IPS DF 6.9 (cell line): ENCODE results near the gene FBXL17.

Source experiments
- DNase-seq: peaks from one replicate; pipeline ENCODE4 v3.0.0-alpha.2; 2013; ENCODE audit warnings: low read depth, low spot score
- H3K27ac ChIP-seq: one replicate; pipeline ENCODE4 v1.5.1; 2013; ENCODE audit warnings: low read length, control low read depth
- H3K27me3 ChIP-seq: 2 replicates; pipeline ENCODE4 v1.6.1; 2013; ENCODE audit warnings: mild to moderate bottlenecking, low read length; ENCODE audit not compliant: control insufficient read depth, insufficient read depth
- H3K36me3 ChIP-seq: 2 replicates; pipeline ENCODE4 v1.6.1; 2013; ENCODE audit warnings: low read length; ENCODE audit not compliant: control insufficient read depth, insufficient read depth
- H3K4me1 ChIP-seq: 2 replicates; pipeline ENCODE4 v1.6.1; 2013; ENCODE audit warnings: low read length; ENCODE audit not compliant: control insufficient read depth, insufficient read depth
- H3K4me3 ChIP-seq: 2 replicates; pipeline ENCODE4 v1.5.1; 2013; ENCODE audit warnings: mild to moderate bottlenecking, low read length
- H3K9me3 ChIP-seq: 2 replicates; pipeline ENCODE4 v1.6.1; 2013; ENCODE audit warnings: low read length, inconsistent platforms; ENCODE audit not compliant: control insufficient read depth, insufficient read depth
- WGBS: extraction: QIAGEN DNeasy Blood & Tissue Kit; methylation state at CpG from one replicate; pipeline ENCODE4 v1.1.7; 2013; ENCODE audit warnings: mixed read lengths, missing lambda C conversion rate; ENCODE audit not compliant: insufficient read length, insufficient coverage; 5-methylcytosine and 5-hydroxymethylcytosine counted together

The FBXL17 gene

GRCh38 chr5:108216890-108217289 is 165.0 kb downstream of the FBXL17 start:
- no peak for DNase-seq
- Histone ChIP-seq H3K4me1 (no peaks in the 10 kb centered on the region), H3K27ac (no peak overlapping the region), H3K27me3 (no peaks in the 10 kb centered on the region), H3K9me3 (no peaks in the 10 kb centered on the region), H3K36me3 (no peaks in the 10 kb centered on the region), H3K4me3 (no peak overlapping the region)
- WGBS = no CpG with 5 or more reads among the region's 4 CpGs

- H3K27ac ChIP-seq = no peak overlapping the region
- no peaks in the 10 kb centered on the region for H3K36me3 ChIP-seq
- no peak overlapping the region for H3K4me3 ChIP-seq
- H3K27me3 ChIP-seq = no peaks in the 10 kb centered on the region
- no peaks in the 10 kb centered on the region for H3K4me1 ChIP-seq
- DNase-seq = no peak
- no peaks in the 10 kb centered on the region for H3K9me3 ChIP-seq
Measured at GRCh38 chr5:108214857-108215256, 167.0 kb downstream of the FBXL17 start.

GRCh38 chr5:108212775-108213346 is 169.0 kb downstream of the FBXL17 start:
- WGBS = no CpG with 5 or more reads among the region's 3 CpGs
- Histone ChIP-seq H3K9me3 (no peaks in the 10 kb centered on the region), H3K4me3 (no peak overlapping the region), H3K27ac (no peak overlapping the region), H3K4me1 (no peaks in the 10 kb centered on the region), H3K27me3 (no peaks in the 10 kb centered on the region), H3K36me3 (no peaks in the 10 kb centered on the region)
- DNase-seq = peak; percentile 18

GRCh38 chr5:108206707-108207106 is 175.2 kb downstream of the FBXL17 start:
- WGBS = no CpG with 5 or more reads among the region's 2 CpGs
- no peak overlapping the region for H3K4me3 ChIP-seq

GRCh38 chr5:108201721-108202120 is 180.2 kb downstream of the FBXL17 start:
- DNase-seq = no peak
- no peaks in the 10 kb centered on the region for H3K9me3 ChIP-seq
- no peaks in the 10 kb centered on the region; the same call in 1 of the 2 replicates for H3K4me1 ChIP-seq
- no peaks in the 10 kb centered on the region for H3K27me3 ChIP-seq
- H3K27ac ChIP-seq = no peak overlapping the region
- H3K36me3 ChIP-seq = no peaks in the 10 kb centered on the region
- H3K4me3 ChIP-seq = no peak overlapping the region

More at GRCh38 chr5:108206707-108207106, 175.2 kb downstream of the FBXL17 start:
- H3K27me3 ChIP-seq = no peaks in the 10 kb centered on the region
- H3K9me3 ChIP-seq = no peaks in the 10 kb centered on the region
- no peaks in the 10 kb centered on the region for H3K36me3 ChIP-seq
- DNase-seq = no peak
- no peak overlapping the region for H3K27ac ChIP-seq
- no peaks in the 10 kb centered on the region; the same call in 1 of the 2 replicates for H3K4me1 ChIP-seq

GRCh38 chr5:108196276-108196675 is 185.6 kb downstream of the FBXL17 start:
- H3K4me3 ChIP-seq = no peak overlapping the region
- H3K27me3 ChIP-seq = no peaks in the 10 kb centered on the region
- H3K27ac ChIP-seq = no peak overlapping the region
- no peaks in the 10 kb centered on the region for H3K36me3 ChIP-seq
- no peak for DNase-seq
- H3K4me1 ChIP-seq = no peaks in the 10 kb centered on the region
- H3K9me3 ChIP-seq = no peaks in the 10 kb centered on the region

GRCh38 chr5:108193021-108193795 is 188.7 kb downstream of the FBXL17 start:
- no peaks in the 10 kb centered on the region for H3K4me1 ChIP-seq

GRCh38 chr5:108184940-108185339 is 197.0 kb downstream of the FBXL17 start:
- Histone ChIP-seq H3K4me3 (no peak overlapping the region), H3K4me1 (no peaks in the 10 kb centered on the region), H3K9me3 (no peaks in the 10 kb centered on the region), H3K27ac (no peak overlapping the region), H3K27me3 (no peaks in the 10 kb centered on the region), H3K36me3 (no peaks in the 10 kb centered on the region)
- DNase-seq = no peak
- no CpG with 5 or more reads among the region's 3 CpGs for WGBS

More at GRCh38 chr5:108193021-108193795, 188.7 kb downstream of the FBXL17 start:
- no peak overlapping the region for H3K27ac ChIP-seq
- no CpG with 5 or more reads among the region's 2 CpGs for WGBS
- DNase-seq = no peak
- H3K4me3 ChIP-seq = no peak overlapping the region
- no peaks in the 10 kb centered on the region for H3K9me3 ChIP-seq
- H3K27me3 ChIP-seq = no peaks in the 10 kb centered on the region
- H3K36me3 ChIP-seq = no peaks in the 10 kb centered on the region

GRCh38 chr5:108181975-108182374 is 199.9 kb downstream of the FBXL17 start:
- DNase-seq = no peak
- Histone ChIP-seq H3K9me3 (no peaks in the 10 kb centered on the region), H3K4me3 (no peak overlapping the region), H3K27ac (no peak overlapping the region), H3K36me3 (no peaks in the 10 kb centered on the region), H3K4me1 (no peaks in the 10 kb centered on the region), H3K27me3 (no peaks in the 10 kb centered on the region)
- WGBS = no CpG with 5 or more reads among the region's 7 CpGs

- Histone ChIP-seq H3K4me3 (no peak overlapping the region), H3K9me3 (no peaks in the 10 kb centered on the region), H3K4me1 (no peaks in the 10 kb centered on the region), H3K27ac (no peak overlapping the region), H3K27me3 (no peaks in the 10 kb centered on the region), H3K36me3 (no peaks in the 10 kb centered on the region)
- DNase-seq = no peak
Measured at GRCh38 chr5:108174286-108174685, 207.6 kb downstream of the FBXL17 start.

- Histone ChIP-seq H3K4me3 (no peak overlapping the region), H3K36me3 (no peaks in the 10 kb centered on the region), H3K27ac (no peak overlapping the region), H3K27me3 (no peaks in the 10 kb centered on the region), H3K9me3 (no peaks in the 10 kb centered on the region), H3K4me1 (no peaks in the 10 kb centered on the region)
- WGBS = no CpG with 5 or more reads among the region's 6 CpGs
- DNase-seq = no peak
Measured at GRCh38 chr5:108171759-108172158, 210.1 kb downstream of the FBXL17 start.
